Measurements from ENCODE around the gene KMT2E.

Gene KMT2E

DNA sequence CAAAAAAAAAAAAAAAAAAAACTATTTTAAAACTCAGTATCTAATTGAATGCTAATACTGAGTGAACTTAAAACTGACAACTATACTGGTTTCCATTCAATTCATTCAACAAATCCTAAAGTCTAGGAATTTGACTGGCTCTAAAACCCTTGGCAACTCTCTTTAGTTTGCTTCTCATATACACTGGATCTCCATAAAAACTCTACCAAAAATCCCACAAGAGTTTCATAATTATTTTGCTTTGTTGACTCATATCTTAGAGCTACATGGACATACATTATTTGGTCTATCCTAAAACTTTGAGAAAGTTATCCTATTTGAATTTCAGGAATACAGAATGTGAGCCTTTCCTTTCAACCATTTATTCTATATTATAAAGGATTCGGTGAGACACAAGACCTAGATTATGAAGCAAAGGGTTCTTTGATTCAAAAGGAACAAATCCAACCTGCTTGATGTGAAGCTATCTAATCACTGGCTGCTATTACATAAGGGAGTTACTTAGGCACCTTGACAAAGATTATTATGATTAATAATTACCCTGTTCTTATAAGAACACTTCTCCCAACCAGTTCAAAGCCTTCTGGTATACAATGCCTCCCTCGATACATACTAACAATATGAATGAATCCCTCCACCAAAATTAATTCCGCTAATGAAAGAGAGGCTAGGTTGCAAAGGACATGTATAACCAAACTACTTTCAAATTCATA, 15.8 kb upstream of the KMT2E start:
- Histone ChIP-seq H3K4me1 (ENCODE audit: control insufficient read depth, low read length) (peaks cover 57% of the 10 kb centered on the region), H3K79me2 (ENCODE audit: control insufficient read depth, low read length) (no peaks in the 10 kb centered on the region; the same call in 1 of the 2 replicates)

DNA sequence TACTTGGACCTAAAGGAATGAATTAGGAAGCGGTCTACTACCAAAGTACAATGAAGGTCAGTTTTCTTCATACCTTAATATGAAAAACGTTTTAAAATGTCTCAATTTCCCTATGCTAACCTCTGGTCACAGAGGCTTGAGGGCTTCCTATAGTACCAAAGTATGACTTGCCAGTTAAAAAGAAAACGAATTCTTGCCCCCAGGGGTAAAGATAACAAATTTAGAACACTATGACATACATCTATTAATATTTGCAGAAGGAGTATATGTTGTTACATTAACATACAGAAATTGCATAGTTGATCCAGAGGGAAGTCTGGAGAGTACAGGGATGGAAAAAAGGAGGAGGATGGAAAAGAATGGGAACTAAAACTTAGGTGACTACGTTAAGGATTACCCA, 13.8 kb upstream of the KMT2E start:
- peaks cover 11% of the 10 kb centered on the region; the same call in 1 of the 2 replicates for H3F3A ChIP-seq (ENCODE audit: control insufficient read depth, insufficient read depth)
- no peaks in the 10 kb centered on the region; the same call in 1 of the 2 replicates for H3K79me2 ChIP-seq (ENCODE audit: control insufficient read depth, low read length)
- H3K9me3 ChIP-seq (ENCODE audit: control insufficient read depth, insufficient read depth, low read length): no peaks in the 10 kb centered on the region
- H3K27me3 ChIP-seq (ENCODE audit: control insufficient read depth, low read length): no peaks in the 10 kb centered on the region
- TF ChIP-seq, protein P1, sequence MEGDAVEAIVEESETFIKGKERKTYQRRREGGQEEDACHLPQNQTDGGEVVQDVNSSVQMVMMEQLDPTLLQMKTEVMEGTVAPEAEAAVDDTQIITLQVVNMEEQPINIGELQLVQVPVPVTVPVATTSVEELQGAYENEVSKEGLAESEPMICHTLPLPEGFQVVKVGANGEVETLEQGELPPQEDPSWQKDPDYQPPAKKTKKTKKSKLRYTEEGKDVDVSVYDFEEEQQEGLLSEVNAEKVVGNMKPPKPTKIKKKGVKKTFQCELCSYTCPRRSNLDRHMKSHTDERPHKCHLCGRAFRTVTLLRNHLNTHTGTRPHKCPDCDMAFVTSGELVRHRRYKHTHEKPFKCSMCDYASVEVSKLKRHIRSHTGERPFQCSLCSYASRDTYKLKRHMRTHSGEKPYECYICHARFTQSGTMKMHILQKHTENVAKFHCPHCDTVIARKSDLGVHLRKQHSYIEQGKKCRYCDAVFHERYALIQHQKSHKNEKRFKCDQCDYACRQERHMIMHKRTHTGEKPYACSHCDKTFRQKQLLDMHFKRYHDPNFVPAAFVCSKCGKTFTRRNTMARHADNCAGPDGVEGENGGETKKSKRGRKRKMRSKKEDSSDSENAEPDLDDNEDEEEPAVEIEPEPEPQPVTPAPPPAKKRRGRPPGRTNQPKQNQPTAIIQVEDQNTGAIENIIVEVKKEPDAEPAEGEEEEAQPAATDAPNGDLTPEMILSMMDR (IDR thresholded peaks at IDR 0.05; ENCODE audit: low read depth, low read length, poor library complexity, severe bottlenecking): no peak
- TF ChIP-seq EZH2phosphoT487 (IDR thresholded peaks at IDR 0.05; ENCODE audit: borderline replicate concordance, low read length): no peak
- H3K4me3 ChIP-seq (ENCODE audit: low read length): no peak overlapping the region
- H3K9me2 ChIP-seq (replicated peaks; ENCODE audit: control insufficient read depth, low read length): no peaks in the 10 kb centered on the region
- peaks cover 95% of the 10 kb centered on the region for H3K36me3 ChIP-seq (ENCODE audit: control insufficient read depth, low read length)
- H3K27ac ChIP-seq (ENCODE audit: low read depth, low read length): no peak overlapping the region
- H4K20me1 ChIP-seq (ENCODE audit: control insufficient read depth, insufficient read depth, low read depth, low read length): peaks cover 61% of the 10 kb centered on the region
- H3K4me1 ChIP-seq (ENCODE audit: control insufficient read depth, low read length): peaks cover 64% of the 10 kb centered on the region
- no peak overlapping the region for H3K4me2 ChIP-seq (ENCODE audit: low read length)

More for the DNA sequence above, 15.8 kb upstream of the KMT2E start:
- Histone ChIP-seq H3K4me3 (ENCODE audit: low read length) (no peak overlapping the region), H3K9me3 (ENCODE audit: control insufficient read depth, insufficient read depth, low read length) (no peaks in the 10 kb centered on the region), H4K20me1 (ENCODE audit: control insufficient read depth, insufficient read depth, low read depth, low read length) (peaks cover 55% of the 10 kb centered on the region), H3K27me3 (ENCODE audit: control insufficient read depth, low read length) (no peaks in the 10 kb centered on the region), H3K27ac (ENCODE audit: low read depth, low read length) (no peak overlapping the region), H3F3A (ENCODE audit: control insufficient read depth, insufficient read depth) (peaks cover 10% of the 10 kb centered on the region; the same call in 1 of the 2 replicates), H3K36me3 (ENCODE audit: control insufficient read depth, low read length) (peaks cover 94% of the 10 kb centered on the region), H3K9me2 (replicated peaks; ENCODE audit: control insufficient read depth, low read length) (no peaks in the 10 kb centered on the region), H3K4me2 (ENCODE audit: low read length) (no peak overlapping the region)
- TF ChIP-seq, protein P1 (IDR thresholded peaks at IDR 0.05; ENCODE audit: low read depth, low read length, poor library complexity, severe bottlenecking): no peak
- TF ChIP-seq EZH2phosphoT487 (IDR thresholded peaks at IDR 0.05; ENCODE audit: borderline replicate concordance, low read length): no peak

DNA sequence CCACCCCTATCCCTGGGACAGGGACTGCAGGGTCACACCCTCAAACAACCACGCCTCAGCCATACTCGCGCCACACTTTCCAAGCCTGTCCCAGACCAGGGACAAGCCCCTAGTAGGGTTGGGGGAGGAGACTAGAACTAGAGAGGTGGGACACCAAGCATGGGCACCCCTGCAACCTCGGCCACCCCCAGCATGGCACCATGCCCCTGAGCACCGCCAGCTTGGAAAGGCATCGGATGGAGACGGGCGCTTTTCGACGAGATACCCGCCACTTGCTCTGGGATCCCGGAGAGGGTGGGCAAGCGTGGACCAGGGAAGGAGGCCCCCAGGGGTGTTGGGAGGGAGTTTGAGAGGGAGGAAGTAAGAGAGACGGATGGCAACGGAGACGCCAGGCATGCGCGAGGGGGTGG, 13.1 kb upstream of the KMT2E start:
- no peaks in the 10 kb centered on the region for H3K9me3 ChIP-seq (ENCODE audit: control insufficient read depth, insufficient read depth, low read length)
- no peak overlapping the region for H3K27ac ChIP-seq (ENCODE audit: low read depth, low read length)
- H3K4me3 ChIP-seq (ENCODE audit: low read length): no peak overlapping the region
- peaks cover 92% of the 10 kb centered on the region for H3K36me3 ChIP-seq (ENCODE audit: control insufficient read depth, low read length)
- no peaks in the 10 kb centered on the region; the same call in 1 of the 2 replicates for H3K79me2 ChIP-seq (ENCODE audit: control insufficient read depth, low read length)
- no peaks in the 10 kb centered on the region for H3K9me2 ChIP-seq (replicated peaks; ENCODE audit: control insufficient read depth, low read length)
- TF ChIP-seq EZH2phosphoT487 (IDR thresholded peaks at IDR 0.05; ENCODE audit: borderline replicate concordance, low read length): no peak
- TF ChIP-seq, protein P1 (IDR thresholded peaks at IDR 0.05; ENCODE audit: low read depth, low read length, poor library complexity, severe bottlenecking): no peak
- H3K27me3 ChIP-seq (ENCODE audit: control insufficient read depth, low read length): no peaks in the 10 kb centered on the region
- H3K4me2 ChIP-seq (ENCODE audit: low read length): peak overlapping the region; percentile 2; the same call in 1 of the 2 replicates
- H3F3A ChIP-seq (ENCODE audit: control insufficient read depth, insufficient read depth): peaks cover 11% of the 10 kb centered on the region; the same call in 1 of the 2 replicates
- H4K20me1 ChIP-seq (ENCODE audit: control insufficient read depth, insufficient read depth, low read depth, low read length): peaks cover 55% of the 10 kb centered on the region
- H3K4me1 ChIP-seq (ENCODE audit: control insufficient read depth, low read length): peaks cover 58% of the 10 kb centered on the region

All from DOHH2 (cell line).